HepG2 (cell line): ENCODE results near the gene PRICKLE3. TPM values are rescaled to one million over a fixed set of nuclear protein-coding genes. Genes with fewer than 3 reads are reported as not detected.

Source experiments
- ATAC-seq: fragments of 200-7000 bp; cut with Tn5 transposase; 3 replicates; pipeline ENCODE4 v1.9.1; 2020; ENCODE audit warnings: mild to moderate bottlenecking, moderate library complexity
- BruUV-seq: library from RNA; stranded (reverse); fragments of 400-500 nt; replicated peaks from 2 replicates; lab custom pipeline; 2021; lab: Mats Ljungman, UMichigan
- CTCF ChIA-PET: fragments of 300-600 bp; formaldehyde crosslinking; extraction: SDS; loops from one replicate; lab custom pipeline; 2021; ENCODE audit warnings: low total read pairs, inconsistent platforms, low intra/inter-chr PET ratio; lab: Yijun Ruan, JAX
- POLR2A ChIA-PET: fragments of 350-600 bp; sonication (Branson Sonifier 250); formaldehyde crosslinking; loops from one replicate; lab custom pipeline; 2020; ENCODE audit warnings: antibody characterized with exemption, inconsistent platforms; lab: Yijun Ruan, JAX
- DNase-seq: peaks from one replicate; pipeline ENCODE4 v3.0.0-alpha.2; 2015; ENCODE audit warnings: low spot score
- FAIRE-seq: peaks from 3 replicates; lab custom pipeline; 2011; peaks lifted over from hg19 to GRCh38; lab: Jason Lieb, UNC
- H2AFZ ChIP-seq: one replicate; pipeline ENCODE4 v1.6.1; 2011; ENCODE audit warnings: low read length, inconsistent platforms
- H3K27ac ChIP-seq: fragments of 300-600 bp; 3 replicates; pipeline ENCODE4 v1.8.0; 2011; ENCODE audit warnings: mixed run types, mild to moderate bottlenecking, mixed read lengths, low read length, inconsistent platforms; ENCODE audit not compliant: insufficient read depth; ENCODE audit errors: extremely low read length
- H3K27me3 ChIP-seq, 2 experiments: fragments of 200-600 bp in 1 of 2; 2 replicates in 1 of 2; 3 replicates in 1 of 2; pipeline versions ENCODE4 v1.6.0 to v1.8.0; 2011; ENCODE audit warnings: low read length in 2 of 2, mild to moderate bottlenecking in 2 of 2, moderate library complexity in 2 of 2, inconsistent platforms in 1 of 2; ENCODE audit not compliant: insufficient read depth in 2 of 2, control insufficient read depth in 1 of 2
- H3K36me3 ChIP-seq, 2 experiments: fragments of 200-600 bp in 1 of 2; replicated peaks in 1 of 2; 2 replicates in 1 of 2; 3 replicates in 1 of 2; pipeline versions ENCODE4 v1.5.1 to v1.8.0; 2011; ENCODE audit warnings: low read length in 2 of 2, inconsistent platforms in 1 of 2; ENCODE audit not compliant: insufficient read depth in 2 of 2, control insufficient read depth in 1 of 2
- H3K4me1 ChIP-seq: 2 replicates; pipeline ENCODE4 v1.5.1; 2012; ENCODE audit warnings: low read length, inconsistent platforms; ENCODE audit not compliant: insufficient read depth
- H3K4me2 ChIP-seq: 2 replicates; pipeline ENCODE4 v1.6.0; 2011; ENCODE audit warnings: low read depth, low read length, inconsistent platforms
- H3K4me3 ChIP-seq, 3 experiments: fragments of 200-600 bp in 1 of 3; sonication (generic), shearing (Covaris generic) in 1 of 3; replicated peaks in 1 of 3; 2 replicates each; pipeline ENCODE4 v1.5.1; 2011 to 2016; ENCODE audit warnings: low read length in 3 of 3, inconsistent platforms in 2 of 3, low read depth in 2 of 3, mild to moderate bottlenecking in 2 of 3, control low read depth in 1 of 3, mixed read lengths in 1 of 3; ENCODE audit not compliant: insufficient read depth in 1 of 3
- H3K79me2 ChIP-seq: one replicate; pipeline ENCODE4 v1.6.1; 2011; ENCODE audit warnings: low read length, inconsistent platforms; ENCODE audit not compliant: insufficient read depth
- H3K9ac ChIP-seq: 2 replicates; pipeline ENCODE4 v1.6.0; 2011; ENCODE audit warnings: mild to moderate bottlenecking, low read depth, low read length, inconsistent platforms; ENCODE audit not compliant: insufficient read depth
- H3K9me3 ChIP-seq: 2 replicates; pipeline ENCODE4 v1.5.1; 2012; ENCODE audit warnings: mild to moderate bottlenecking, low read length
- H4K20me1 ChIP-seq: 2 replicates; pipeline ENCODE4 v1.6.0; 2011; ENCODE audit warnings: inconsistent platforms, mild to moderate bottlenecking, low read length, moderate library complexity; ENCODE audit not compliant: insufficient read depth
- ARNT ChIP-seq: fragments of 450-650 bp; IDR thresholded peaks from 2 replicates; pipeline ENCODE4 v1.6.1; 2017
- BORCS8-MEF2B ChIP-seq: sonication (generic); formaldehyde crosslinking; IDR thresholded peaks from 2 replicates; pipeline ENCODE4 v1.8.0; 2022; ENCODE audit warnings: mild to moderate bottlenecking, missing genetic modification reagents
- CREM ChIP-seq, 2 experiments: sonication (generic) in 1 of 2; formaldehyde crosslinking in 1 of 2; IDR thresholded peaks; 2 replicates each; pipeline versions ENCODE4 v1.4.0 to v1.6.1; 2016 to 2020; ENCODE audit warnings: antibody characterized with exemption in 1 of 2, mild to moderate bottlenecking in 1 of 2, missing genetic modification reagents in 1 of 2
- GPN1 ChIP-seq: sonication (generic); formaldehyde crosslinking; IDR thresholded peaks from 2 replicates; pipeline ENCODE4 v1.5.1; 2020; ENCODE audit warnings: missing genetic modification reagents, borderline replicate concordance
- KLF12 ChIP-seq: sonication (generic); formaldehyde crosslinking; IDR thresholded peaks from 2 replicates; pipeline ENCODE4 v1.4.0; 2020; ENCODE audit warnings: missing genetic modification reagents, borderline replicate concordance
- MAZ ChIP-seq, 2 experiments: sonication (generic) in 1 of 2; formaldehyde crosslinking in 1 of 2; IDR thresholded peaks; 2 replicates each; pipeline versions ENCODE4 v1.5.0 to v1.6.1; 2012 to 2020; ENCODE audit warnings: low read depth in 2 of 2, mild to moderate bottlenecking in 2 of 2, borderline replicate concordance in 1 of 2, improper control_type of control experiment in 1 of 2, low read length in 1 of 2, missing genetic modification reagents in 1 of 2, moderate library complexity in 1 of 2
- TBP ChIP-seq: sonication (generic); formaldehyde crosslinking; IDR thresholded peaks from 2 replicates; pipeline ENCODE4 v1.5.0; 2020; ENCODE audit warnings: missing genetic modification reagents
- TCF12 ChIP-seq, 2 experiments: fragments of 450-650 bp in 1 of 2; sonication (generic) in 1 of 2; formaldehyde crosslinking in 1 of 2; IDR thresholded peaks; 2 replicates each; pipeline versions ENCODE4 v1.6.1 to v1.8.0; 2017 to 2022; ENCODE audit warnings: antibody characterized with exemption in 1 of 2, mild to moderate bottlenecking in 1 of 2, missing genetic modification reagents in 1 of 2, moderate library complexity in 1 of 2
- TEAD3 ChIP-seq: optimal IDR thresholded peaks from 2 replicates; pipeline ENCODE3; 2016; ENCODE audit warnings: borderline replicate concordance
- ZMAT3 ChIP-seq: sonication (generic); formaldehyde crosslinking; conservative IDR thresholded peaks from 2 replicates; pipeline ENCODE4 v1.7.0; 2021; ENCODE audit warnings: missing genetic modification reagents
- ZNF343 ChIP-seq: sonication (generic); formaldehyde crosslinking; IDR thresholded peaks from 2 replicates; pipeline ENCODE4 v1.4.0; 2020; ENCODE audit warnings: mild to moderate bottlenecking, missing genetic modification reagents
- WGBS: methylation state at CpG from one replicate; pipeline ENCODE4 v1.1.6; 2017; ENCODE audit warnings: low lambda C conversion rate; 5-methylcytosine and 5-hydroxymethylcytosine counted together
- in situ Hi-C: cut with HindIII; loops from 2 replicates; pipeline ENCODE4 v1.10.0; 2017; ENCODE audit warnings: low pct_unique_long_range_greater_than_20kb; ENCODE audit not compliant: extremely low pct_ligation_motif_present
- intact Hi-C: fragments of 100-400 bp; cut with micrococcal nuclease; formaldehyde crosslinking; loops from one replicate; pipeline ENCODE4 v1.10.0; 2022; ENCODE audit not compliant: unreplicated experiment
- polyA plus RNA-seq, 8 experiments: library from polyadenylated mRNA; depleted of rRNA in 3 of 8; stranded (reverse) in 7 of 8; unstranded in 1 of 8; fragments of >200 nt; fragmentation: Illumina TruSeq in 4 of 8; extraction: Trizol in 4 of 8; gene quantifications; 2 replicates each; pipeline versions ENCODE4 v1.2.1 to v1.2.3, GENCODE V29; 2011 to 2016; ENCODE audit warnings: low read depth in 4 of 8, missing spikeins in 1 of 8, mixed read lengths in 1 of 8; ENCODE audit not compliant: insufficient read depth in 1 of 8
- total RNA-seq, 5 experiments: library from RNA; depleted of rRNA; stranded (reverse); fragments of >200 nt; fragmentation: Illumina TruSeq; extraction: Trizol; gene quantifications; 2 replicates each; pipeline ENCODE4 v1.2.3, GENCODE V29; 2016; ENCODE audit warnings: low read depth in 1 of 5
- TF ChIP-seq, protein P1 (sequence below): sonication (generic); formaldehyde crosslinking; IDR thresholded peaks from 2 replicates; pipeline ENCODE4 v1.4.0; 2020; ENCODE audit warnings: missing genetic modification reagents
- TF ChIP-seq, protein P2 (sequence below): sonication (generic); formaldehyde crosslinking; IDR thresholded peaks from 2 replicates; pipeline ENCODE4 v1.8.0; 2022; ENCODE audit warnings: missing genetic modification reagents, mild to moderate bottlenecking, inconsistent platforms, borderline replicate concordance

PRICKLE3 gene
- total and polyA plus RNA-seq, 2 of the 13 experiments (the other 11 are each of a cell fraction or from before 2014, with no cell fraction given): 2.6 TPM

DNA sequence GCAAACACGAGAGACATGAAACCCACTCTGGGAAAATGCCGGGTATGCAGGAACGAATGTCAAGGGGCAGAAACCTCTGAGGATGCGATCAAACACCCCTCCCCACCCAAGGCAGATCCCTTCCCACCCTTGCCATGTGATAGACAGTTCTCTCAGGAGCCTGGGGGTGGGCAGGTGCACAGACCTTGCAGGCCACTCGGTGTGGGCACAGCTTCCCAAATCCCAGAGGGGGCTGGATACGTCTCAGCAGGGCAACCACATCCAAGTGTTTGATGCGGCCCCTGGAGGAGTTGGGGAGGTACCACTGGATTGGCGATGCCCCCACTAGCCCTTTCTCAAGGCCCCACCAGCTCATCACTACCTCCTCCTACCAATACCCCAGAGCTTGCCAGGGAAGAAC lies 24.2 kb upstream of the PRICKLE3 start:
- POLR2A ChIA-PET: interaction anchor here (2.7 kb wide), 1 partner anchor 20 kb away, joined by 6 read pairs; no protein-coding TSS in a partner anchor
- H3K4me2 ChIP-seq: no peak overlapping the region
- in situ Hi-C loops: no loop called here
- no peaks in the 10 kb centered on the region for H3K79me2 ChIP-seq
- no peak overlapping the region for H3K9ac ChIP-seq
- BruUV-seq: no TSS peak
- no CpG with 5 or more reads among the region's 8 CpGs for WGBS
- CTCF ChIA-PET: no interaction called here
- no peak overlapping the region for H2AFZ ChIP-seq
- H3K4me1 ChIP-seq: no peaks in the 10 kb centered on the region
- ATAC-seq: no peak
- TF ChIP-seq TEAD3 (CRISPR knock-in tag) (no peak), BORCS8-MEF2B (CRISPR knock-in tag) (no peak), MAZ (IDR thresholded peaks at IDR 0.05; ENCODE audit: borderline replicate concordance, low read depth, low read length) (no peak), MAZ (CRISPR knock-in tag; IDR thresholded peaks at IDR 0.05; ENCODE audit: low read depth) (no peak), TCF12 (IDR thresholded peaks at IDR 0.05) (no peak), TCF12 (CRISPR knock-in tag; IDR thresholded peaks at IDR 0.05) (no peak), GPN1 (CRISPR knock-in tag) (no peak), KLF12 (CRISPR knock-in tag) (no peak), TBP (CRISPR knock-in tag) (no peak), ZNF343 (CRISPR knock-in tag) (no peak), ZMAT3 (CRISPR knock-in tag) (no peak), ARNT (no peak), CREM (IDR thresholded peaks at IDR 0.05) (no peak), CREM (CRISPR knock-in tag; IDR thresholded peaks at IDR 0.05) (no peak)
- TF ChIP-seq, protein P1, sequence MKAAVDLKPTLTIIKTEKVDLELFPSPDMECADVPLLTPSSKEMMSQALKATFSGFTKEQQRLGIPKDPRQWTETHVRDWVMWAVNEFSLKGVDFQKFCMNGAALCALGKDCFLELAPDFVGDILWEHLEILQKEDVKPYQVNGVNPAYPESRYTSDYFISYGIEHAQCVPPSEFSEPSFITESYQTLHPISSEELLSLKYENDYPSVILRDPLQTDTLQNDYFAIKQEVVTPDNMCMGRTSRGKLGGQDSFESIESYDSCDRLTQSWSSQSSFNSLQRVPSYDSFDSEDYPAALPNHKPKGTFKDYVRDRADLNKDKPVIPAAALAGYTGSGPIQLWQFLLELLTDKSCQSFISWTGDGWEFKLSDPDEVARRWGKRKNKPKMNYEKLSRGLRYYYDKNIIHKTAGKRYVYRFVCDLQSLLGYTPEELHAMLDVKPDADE (CRISPR knock-in tag): no peak
- TF ChIP-seq, protein P2, sequence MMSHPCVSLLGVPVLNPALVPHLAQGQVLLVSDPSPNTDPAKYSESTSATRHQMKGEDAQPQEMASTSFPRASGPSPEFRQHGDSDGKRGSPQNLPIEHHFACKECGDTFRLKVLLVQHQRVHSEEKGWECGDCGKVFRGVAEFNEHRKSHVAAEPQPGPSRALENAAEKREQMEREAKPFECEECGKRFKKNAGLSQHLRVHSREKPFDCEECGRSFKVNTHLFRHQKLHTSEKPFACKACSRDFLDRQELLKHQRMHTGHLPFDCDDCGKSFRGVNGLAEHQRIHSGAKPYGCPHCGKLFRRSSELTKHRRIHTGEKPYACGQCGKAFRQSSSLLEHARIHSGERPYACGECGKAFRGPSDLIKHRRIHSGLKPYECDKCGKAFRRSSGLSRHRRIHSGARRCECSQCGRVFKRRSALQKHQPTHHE (CRISPR knock-in tag): no peak
- no peak for DNase-seq
- no peaks in the 10 kb centered on the region for H4K20me1 ChIP-seq
- no peak overlapping the region for H3K4me3 ChIP-seq
- no peaks in the 10 kb centered on the region for H3K27me3 ChIP-seq
- FAIRE-seq: no peak
- H3K9me3 ChIP-seq: no peaks in the 10 kb centered on the region
- no peak overlapping the region for H3K27ac ChIP-seq
- no peaks in the 10 kb centered on the region for H3K36me3 ChIP-seq
- intact Hi-C loops: no loop called here
